Left renal pelvis (tissue), 4 donors: ENCODE results near the gene TNFSF10. TPM values are rescaled to one million over a fixed set of nuclear protein-coding genes. Genes with fewer than 3 reads are reported as not detected.
"Not testable (repeated sequence)": the region's sequence is repeated elsewhere in the genome, so short reads cannot be mapped to it uniquely, and the experiment has no call there.

ENCODE experiments used
- DNase-seq, 4 donors: peaks; one replicate each; pipeline ENCODE4 v3.0.0-alpha.2; 2013; ENCODE audit warnings: low read depth in 4 of 4, low spot score in 3 of 4
- polyA plus RNA-seq, 4 donors: library from polyadenylated mRNA; unstranded; fragments of 120-200 nt; gene quantifications; one replicate each; pipeline ENCODE4 v1.2.1, GENCODE V29; 2013; ENCODE audit not compliant: insufficient read length in 4 of 4

TNFSF10 gene
- 10 to 100 TPM in 3 of 4 donors, 1 to 10 TPM in 1; 8.4 to 51.1 (median 36.9) TPM for polyA plus RNA-seq

DNA sequence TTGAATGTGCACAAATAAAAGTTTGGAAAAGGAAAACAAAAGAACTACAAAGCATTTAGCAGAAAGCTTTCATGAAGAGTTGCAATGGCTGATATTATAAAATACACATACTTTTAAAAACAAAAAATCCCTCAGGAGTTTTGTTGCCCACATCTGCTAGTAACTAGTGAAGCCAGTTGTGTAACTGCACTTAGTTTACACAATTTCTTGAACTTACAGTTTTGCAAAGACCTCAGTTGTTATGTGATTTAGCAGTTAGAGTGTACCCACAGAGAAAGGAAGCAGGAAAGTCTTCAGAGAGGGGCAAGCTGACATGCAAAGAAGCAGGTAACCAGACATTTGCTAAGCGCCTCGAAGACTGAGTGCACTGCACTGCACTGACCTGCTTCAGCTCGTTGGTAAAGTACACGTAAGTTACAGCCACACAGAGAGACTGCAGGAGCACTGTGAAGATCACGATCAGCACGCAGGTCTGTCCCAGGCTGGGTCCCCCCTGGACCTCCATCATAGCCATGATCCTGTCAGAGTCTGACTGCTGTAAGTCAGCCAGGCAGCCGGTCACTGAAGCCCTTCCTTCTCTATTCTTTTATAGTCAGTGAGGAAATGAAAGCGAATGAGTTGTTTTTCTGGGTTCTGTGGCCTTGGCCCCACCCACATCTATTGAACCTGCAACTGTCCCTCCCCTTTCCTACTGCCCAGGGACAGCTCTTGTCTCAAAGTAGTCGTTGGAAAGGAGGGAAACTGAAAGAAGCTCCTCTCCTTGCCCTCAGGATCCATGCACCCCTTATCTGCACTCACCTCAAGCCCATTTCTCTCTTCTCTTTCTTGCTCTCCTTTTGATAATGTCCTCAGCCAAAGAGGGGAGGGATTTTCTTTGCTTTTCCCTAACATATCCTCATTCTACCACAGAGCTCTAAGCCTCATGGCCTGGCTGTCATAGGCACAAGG lies at the start of gene TNFSF10:
TNFSF10 (minus strand) TSS at position 560 of the 948 bp plus-strand sequence; CDS start at position 514, 46 bp downstream.
- DNase-seq = no peak

DNA sequence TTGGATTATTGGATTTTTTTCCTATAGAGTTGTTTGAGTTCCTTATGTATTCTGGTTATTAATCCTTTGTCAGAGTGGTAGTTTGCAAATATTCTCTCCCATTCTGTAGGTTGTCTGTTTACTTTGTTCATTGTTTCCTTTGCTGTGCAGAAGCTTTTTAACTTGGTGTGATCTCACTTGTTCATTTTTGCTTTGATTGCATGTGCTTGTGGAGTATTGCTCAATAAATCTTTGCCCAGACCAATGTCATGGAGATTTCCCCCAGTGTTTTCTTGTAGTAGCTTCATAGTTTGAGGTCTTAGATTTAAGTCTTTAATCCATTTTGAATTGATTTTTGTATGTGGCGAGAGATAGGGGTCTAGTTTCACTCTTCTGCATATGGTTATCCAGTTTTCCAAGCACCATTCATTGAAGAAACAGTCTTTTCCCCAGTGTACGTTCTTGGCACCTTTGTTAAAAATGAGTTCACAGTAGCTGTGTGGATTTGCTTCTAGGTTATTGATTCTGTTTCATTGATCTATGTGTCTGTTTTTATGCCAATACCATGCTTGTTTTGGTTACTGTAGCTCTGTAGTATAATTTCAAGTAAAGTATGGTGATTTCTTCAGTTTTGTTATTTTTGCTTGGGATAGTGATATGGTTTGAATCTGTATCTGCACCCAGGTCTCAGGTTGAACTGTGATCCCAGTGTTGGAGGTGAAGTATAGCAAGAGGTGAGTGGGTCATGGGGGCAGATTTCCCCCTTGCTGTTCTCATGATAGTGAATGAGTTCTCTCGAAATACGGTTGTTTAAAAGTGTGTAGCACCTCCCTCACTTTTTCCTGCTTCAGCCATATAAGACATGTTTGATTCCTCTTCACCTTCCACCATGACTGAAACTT lies 46.1 kb upstream of the TNFSF10 start:
- DNase-seq = no peak

DNA sequence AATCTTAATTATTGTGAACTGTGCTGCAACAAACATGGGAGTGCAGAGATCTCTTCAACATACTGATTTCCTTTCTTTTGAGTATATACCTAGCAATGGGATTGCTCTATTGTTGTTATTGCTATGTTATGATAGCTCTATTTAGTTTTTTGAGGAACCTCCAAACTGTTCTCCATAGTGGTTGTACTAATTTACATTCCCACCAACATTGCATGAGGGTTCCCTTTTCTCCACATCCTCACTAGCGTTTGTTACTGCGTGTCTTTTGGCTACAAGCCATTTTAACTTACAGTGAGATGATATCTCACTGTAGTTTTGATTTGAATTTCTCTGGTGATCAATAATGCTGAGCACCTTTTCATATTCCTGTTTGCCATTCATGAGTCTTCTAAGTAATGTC lies 45.5 kb upstream of the TNFSF10 start:
- no peak for DNase-seq

DNA sequence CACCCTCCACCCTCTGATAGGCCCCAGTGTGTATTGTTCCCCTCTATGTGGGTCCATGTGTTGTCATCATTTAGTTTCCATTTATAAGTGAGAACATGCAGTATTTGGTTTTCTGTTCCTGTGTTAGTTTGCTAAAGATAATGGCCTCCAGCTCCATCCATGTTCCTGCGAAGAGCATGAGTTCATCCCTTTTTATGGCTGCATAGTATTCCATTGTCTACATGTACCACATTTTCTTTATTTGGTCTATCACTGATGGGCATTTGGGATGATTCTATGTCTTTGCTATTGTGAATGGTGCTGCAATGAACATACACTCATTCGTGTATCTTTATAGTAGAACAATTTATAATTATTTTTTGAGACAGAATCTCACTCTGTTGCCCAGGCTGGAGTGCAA lies 43.6 kb upstream of the TNFSF10 start:
- not testable (repeated sequence) for DNase-seq

DNA sequence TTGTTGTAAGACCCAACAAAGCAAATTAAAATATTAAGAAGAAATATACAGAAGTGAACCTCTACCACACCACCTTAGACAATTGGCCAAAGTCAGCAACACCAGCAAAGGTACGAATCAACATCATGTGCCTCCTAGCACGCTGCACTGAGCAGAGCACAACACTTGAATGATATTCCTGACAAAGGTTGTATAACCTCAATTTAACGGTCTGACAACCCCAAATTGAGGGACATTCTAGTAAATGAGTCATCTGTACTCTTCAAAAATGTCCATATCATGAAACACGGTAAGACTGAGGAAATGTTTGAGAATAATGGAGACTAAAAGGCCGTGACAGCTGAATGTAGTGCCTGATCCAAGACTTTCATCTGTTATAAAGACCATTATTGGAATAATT lies 41.3 kb upstream of the TNFSF10 start:
- peak in 1 of 4 donors; percentile 15 for DNase-seq

DNA sequence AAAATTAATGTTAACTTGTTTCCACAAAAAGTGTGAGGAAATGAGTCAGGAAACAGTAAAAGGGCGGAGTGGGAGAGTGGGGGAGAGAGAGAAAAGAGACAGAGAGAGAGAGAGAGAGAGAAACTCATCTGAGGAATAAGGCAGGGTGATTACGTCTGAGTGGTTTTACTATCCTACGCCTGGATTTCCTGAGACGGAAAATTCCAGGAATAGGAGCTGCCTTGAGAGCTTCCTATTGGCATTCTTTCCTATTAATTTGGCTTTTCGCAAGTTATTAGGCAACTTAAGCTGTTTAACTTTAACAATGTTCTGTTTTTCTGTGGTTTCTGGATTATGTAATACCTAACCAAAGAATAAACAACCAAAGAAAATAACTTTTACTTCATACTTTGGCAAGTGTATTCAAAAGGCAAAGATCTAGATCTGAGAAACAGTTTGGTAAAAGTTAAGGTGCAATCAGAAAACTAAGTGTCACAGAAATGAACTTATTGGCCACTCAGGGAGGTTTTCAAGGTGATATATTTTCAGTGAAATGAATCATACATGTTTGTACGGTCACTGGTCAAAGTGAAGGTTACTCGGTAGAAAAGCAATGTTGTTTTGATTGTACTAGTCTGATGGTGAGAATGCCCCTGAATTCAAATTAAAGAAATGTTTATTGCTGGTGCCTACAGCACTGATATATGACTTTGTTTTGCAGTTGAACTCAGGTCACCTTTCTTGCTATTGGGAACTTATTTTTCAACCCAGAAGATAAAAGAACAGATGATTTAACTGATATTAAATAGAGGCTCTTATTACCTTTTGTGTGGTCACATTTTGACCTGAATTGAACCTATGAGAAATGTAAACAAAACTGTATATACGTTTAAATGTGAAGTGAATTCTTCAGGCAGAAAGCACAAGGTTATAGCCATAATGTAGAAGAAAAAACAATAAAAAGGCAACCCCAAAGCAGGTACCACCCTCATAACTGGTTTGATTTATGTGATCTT lies 39.9 kb upstream of the TNFSF10 start:
- DNase-seq = peak in 1 of 4 donors; percentile 36

DNA sequence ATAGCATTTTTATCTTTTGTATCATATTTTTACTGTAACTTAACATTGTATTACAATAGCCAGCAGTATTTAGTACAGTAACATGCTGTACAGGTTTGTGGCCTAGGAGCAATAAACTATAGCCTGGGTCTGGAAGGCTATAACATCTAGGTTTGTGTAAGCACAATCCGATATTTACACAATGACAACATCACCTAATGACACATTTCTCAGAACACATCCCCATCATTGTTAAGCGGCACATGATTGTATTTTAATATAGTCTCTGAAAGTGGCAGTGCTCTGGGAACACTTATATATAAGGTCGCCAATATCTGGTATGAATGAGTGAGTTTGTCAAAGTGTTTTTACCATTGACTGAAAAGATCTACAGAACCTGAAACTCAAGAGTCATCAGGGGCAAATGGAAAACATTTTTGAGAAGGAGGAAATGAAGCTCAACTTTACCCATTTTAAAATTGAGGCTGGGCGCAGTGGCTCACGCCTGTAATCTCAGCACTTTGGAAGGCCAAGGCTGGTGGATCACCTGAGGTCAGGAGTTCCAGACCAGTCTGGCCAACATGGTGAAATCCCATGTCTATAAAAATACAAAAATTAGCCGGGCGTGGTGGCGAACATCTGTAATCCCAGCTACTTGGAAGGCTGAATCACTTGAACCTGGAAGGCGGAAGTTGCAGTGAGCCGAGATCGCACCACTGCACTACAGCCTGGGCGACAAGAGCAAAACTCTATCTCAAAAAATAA lies 38.8 kb upstream of the TNFSF10 start:
- DNase-seq = no peak

DNA sequence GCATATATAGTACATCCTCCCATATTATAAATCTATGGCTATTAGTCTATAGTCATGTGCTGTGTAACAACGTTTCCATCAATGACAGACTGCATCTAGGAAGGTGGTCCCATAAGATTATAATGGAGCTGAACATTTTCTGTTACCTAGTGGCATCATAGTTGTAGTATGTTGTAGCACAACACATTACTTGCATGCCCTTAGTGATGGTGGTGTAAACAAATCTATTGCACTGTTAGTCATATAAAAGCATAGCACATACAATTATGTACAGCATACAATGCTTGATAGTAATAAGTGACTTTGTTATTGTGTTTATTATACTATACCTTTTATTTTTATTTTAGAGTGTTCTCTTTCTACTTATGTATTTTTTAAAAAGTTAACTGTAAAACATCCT lies 37.4 kb upstream of the TNFSF10 start:
- DNase-seq = no peak

DNA sequence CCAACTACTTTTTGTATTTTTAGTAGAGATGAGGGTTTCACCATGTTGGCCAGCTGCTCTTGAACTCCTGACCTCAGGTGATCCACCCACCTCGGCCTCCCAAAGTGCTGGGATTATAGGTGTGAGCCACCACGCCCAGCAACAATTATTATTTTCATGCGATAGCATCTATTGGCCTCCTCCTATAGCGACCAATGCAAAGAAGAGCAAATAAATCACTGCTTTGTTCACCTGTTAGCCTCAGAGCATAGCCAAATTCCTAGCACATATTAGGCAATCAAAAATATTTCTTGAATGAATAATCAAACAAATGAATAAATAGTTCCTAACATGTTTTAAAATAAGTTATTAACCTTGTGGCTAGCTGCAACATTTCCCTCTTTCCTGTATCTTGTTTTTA lies 36.8 kb upstream of the TNFSF10 start:
- no peak for DNase-seq

DNA sequence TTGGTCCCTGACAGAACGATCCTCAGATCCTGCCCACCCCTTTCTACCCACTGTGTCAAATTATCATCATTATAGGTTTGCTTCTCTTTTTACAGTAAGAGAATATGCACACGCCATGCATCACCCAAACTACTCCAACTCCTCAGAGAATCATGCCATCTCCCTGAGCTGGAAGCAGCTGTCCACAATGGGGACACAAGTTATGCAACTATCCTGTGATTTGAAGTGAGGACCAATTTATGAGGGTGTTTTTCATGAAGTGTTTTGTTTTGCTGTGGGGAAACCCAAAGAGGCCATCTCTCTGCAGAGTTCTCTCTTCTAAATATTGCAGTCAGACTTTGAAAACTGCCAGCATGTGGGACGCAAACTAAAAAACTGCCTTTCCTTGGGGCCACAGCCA lies 35.8 kb upstream of the TNFSF10 start:
- DNase-seq = no peak

DNA sequence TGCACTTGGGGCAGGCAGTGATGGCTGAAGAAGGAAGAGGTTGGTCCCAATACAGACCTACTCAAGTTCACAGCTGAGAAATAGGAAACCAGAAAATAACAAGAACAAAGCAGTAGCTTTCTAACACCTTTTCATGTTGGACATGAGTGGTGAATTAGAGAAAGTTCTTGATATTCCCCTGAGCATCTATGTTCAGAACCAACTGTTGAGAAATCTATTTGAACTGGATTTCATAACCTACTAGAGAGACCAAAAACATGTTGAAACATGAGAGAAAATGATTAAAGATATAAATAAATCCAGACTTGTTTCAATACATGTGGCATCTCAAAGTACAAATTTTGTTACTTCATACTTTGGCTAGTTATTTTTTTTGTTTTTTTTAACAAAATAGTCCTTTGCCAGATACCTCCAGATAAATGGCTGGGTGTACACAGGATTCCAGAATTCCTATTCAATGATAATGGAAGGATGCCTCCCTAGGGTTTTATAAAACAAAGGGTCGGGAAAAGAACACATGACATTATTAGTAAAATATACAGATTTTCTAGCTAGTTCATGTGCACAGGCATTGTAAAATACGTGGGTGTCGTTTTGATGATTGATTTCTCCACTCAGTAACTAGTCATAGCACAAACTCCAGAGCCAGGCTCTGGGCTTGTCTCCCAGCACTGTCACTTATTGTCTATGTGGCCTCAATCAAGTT lies 34.4 kb upstream of the TNFSF10 start:
- no peak for DNase-seq

DNA sequence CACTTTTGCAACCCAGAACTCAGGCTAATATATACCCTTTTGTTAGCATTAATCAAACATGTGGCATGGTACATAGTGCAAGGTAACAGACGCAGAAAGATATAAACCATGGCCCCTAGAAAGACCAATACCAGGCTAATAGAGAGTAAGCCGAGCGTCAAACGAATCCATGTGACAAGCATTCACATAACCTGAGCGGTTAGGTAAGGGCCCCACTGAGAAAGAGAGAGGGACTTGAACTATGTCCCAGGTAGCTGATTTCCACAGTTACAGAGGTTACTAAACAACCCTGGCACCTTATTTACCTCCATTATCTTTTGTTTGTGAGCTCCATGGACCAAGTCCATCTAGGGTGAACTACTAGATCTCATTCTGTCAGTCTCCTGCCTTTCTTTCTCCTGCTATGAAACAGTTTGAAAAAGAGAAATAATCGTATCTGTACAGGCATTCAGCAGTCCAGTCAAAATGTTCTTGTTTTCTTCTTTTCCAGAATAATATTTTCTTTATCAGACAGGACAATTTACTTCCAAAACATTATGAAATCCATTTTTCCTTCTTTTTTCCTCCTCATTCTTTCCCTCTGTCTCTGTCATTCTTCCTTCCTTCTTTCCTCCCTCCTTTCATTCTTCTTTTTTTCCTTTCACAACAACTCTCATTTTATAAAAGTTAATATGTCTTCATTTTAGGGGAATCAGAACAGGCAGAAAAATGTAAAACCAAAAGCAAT lies 30.5 kb upstream of the TNFSF10 start:
- DNase-seq = no peak

DNA sequence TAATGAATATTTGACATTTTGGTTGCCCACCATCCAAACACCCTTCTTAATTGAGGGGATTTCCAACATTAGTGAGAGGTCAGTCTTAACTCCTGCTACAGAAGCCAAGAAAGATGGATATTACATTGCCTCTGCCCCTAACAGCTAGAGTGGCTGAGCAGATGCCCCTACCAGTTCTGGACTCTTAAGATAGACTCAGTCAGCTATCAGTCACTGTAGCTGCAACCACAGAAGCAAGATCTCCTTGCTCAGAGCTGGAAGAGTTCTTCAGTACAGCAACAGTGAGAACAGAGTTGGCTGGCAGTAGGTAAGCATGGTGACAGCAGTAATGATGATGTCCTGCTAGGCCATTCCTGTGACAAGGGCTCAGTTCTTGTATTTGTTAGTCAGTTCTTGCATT lies 29.4 kb upstream of the TNFSF10 start:
- DNase-seq = no peak

DNA sequence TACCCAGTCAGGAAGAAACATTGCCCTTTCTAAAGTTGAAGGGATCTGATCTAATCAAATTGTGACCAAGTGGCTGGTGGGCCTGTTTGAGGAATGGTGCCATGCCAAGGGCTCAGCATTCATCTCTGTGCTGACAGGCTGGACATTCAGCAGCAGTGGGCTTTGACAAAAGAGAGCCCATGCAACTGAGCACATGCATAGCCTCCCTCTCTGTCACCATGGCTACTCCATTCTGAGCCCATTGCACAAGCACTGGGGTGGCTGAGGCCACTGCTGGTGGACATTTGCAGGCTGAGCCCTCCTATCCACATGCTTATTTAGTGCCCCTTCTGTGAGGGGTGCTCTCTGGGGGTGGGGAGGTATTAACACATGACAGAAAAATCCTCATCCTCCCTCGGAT lies 28.6 kb upstream of the TNFSF10 start:
- DNase-seq = no peak

DNA sequence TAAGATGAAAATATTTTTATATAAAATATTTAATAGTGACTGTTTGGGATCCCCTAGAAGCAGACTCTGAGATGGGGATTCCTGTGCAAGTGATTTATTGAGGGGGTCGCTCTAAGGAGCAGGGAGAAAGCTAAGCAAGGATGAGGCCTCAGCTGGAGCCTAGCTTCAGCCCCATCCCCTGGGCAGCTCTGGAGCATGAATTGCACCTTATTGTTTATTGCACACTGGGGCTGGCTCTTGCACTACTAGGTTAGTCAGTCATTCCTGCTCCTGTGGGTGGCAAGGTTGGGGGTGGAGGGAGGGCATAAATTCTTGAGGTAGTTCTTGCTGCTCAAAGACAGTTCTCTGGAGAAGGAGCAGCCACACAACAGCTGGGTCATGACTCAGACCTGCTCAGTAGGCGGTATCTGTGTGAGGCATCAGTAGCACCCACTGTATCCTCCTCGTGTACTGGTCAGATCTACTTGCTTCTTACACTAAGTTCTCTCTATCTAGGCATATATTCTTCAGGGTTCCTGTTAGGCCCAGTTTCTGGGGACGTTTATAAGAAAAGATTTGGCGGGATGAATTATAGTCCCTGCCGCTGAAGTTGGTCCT lies 27.2 kb upstream of the TNFSF10 start:
- DNase-seq = no peak

DNA sequence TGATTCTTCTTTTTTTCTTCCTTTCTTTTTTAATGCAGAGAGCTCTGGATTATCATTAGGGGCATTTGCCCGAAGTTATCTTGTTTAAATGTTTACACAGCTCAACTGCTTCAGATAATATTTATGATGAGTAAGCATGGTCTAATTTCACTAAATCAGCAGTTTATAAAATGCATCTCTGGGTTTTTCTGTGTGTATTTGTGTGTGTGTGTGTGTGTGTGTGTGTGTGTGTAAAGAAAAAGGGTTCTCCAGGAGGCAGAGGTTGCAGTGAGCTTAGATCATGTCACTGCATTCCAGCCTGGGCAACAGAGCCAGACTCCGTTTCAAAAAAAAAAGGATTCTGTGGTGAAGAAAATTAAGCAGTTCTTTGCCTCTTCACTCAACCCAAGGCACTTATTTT lies 25.9 kb upstream of the TNFSF10 start:
- no peak for DNase-seq

DNA sequence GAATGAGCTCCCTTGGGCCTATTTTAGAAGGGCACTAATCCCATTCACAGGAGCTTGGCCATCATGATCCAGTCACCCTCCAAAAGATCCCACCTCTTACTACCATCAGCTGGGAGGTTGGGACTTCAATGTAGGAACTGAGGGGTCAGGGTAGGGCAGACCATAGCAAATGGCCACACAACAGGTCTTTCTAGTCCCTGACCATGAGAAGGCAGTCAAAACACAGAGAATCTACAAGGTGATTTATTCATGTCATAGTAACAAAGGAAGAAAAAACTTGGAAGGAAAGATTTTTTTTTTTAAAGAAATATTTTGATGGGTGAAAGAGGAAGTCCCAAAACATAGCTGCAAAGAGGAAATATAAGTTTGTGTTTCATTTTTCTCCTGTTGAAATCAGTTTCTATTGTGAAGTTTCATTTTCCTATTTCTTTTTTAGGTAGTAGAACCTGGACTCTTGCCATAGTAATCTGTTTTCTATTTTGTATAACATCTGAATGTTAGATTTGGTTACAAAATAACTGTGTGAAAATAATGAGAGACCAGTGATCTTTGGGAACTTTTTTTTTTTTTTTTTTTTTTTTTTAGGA lies 23.5 kb upstream of the TNFSF10 start:
- no peak for DNase-seq
